Tibial artery (tissue), 4 donors: ENCODE results near the gene ZHX3.

Experiments used
- DNase-seq, 2 donors: peaks; one replicate each; pipeline ENCODE4 v3.0.0-alpha.2; 2019
- H3K27ac ChIP-seq, 2 donors: fragments of 200-600 bp; sonication (generic) in 1 of 2; 1 replicate in 1 of 2; 2 replicates in 1 of 2; pipeline ENCODE4 v1.5.1; 2018 to 2019; ENCODE audit warnings: mild to moderate bottlenecking in 1 of 2
- H3K27me3 ChIP-seq, 2 donors: fragments of 200-600 bp; sonication (generic) in 1 of 2; one replicate each; pipeline versions ENCODE4 v1.5.1 to v1.6.0; 2016 to 2019
- H3K36me3 ChIP-seq, 3 donors: fragments of 200-600 bp; sonication (generic) in 2 of 3; one replicate each; pipeline ENCODE4 v1.5.1; 2016 to 2019; ENCODE audit warnings: mild to moderate bottlenecking in 2 of 3
- H3K4me1 ChIP-seq, 4 donors: fragments of 200-600 bp; sonication (generic) in 2 of 4; 1 replicate in 3 of 4; 2 replicates in 1 of 4; pipeline ENCODE4 v1.5.1; 2016 to 2019
- H3K4me3 ChIP-seq, 2 donors: fragments of 200-600 bp; sonication (generic) in 1 of 2; 1 replicate in 1 of 2; 2 replicates in 1 of 2; pipeline ENCODE4 v1.5.1; 2018 to 2019; ENCODE audit warnings: mild to moderate bottlenecking in 2 of 2
- H3K9me3 ChIP-seq, 3 donors: fragments of 200-600 bp; sonication (generic) in 1 of 3; one replicate each; pipeline ENCODE4 v1.5.1; 2016 to 2019
- CTCF ChIP-seq, 2 experiments: fragments of 200-600 bp in 1 of 2; fragments of 450-650 bp in 1 of 2; IDR thresholded peaks; one replicate each; pipeline ENCODE4 v1.5.1; 2017 to 2019; ENCODE audit warnings: antibody characterized with exemption in 2 of 2, mild to moderate bottlenecking in 1 of 2, moderate library complexity in 1 of 2
- intact Hi-C: fragments of 100-400 bp; cut with DNase I; formaldehyde crosslinking; loops from one replicate; pipeline ENCODE4 v1.15.0; 2023; ENCODE audit warnings: low total_unique reads

ZHX3 gene

GRCh38 chr20:41140226-41141133, 177.1 kb downstream of the ZHX3 start:
- H3K4me1 ChIP-seq = peaks cover 7 to 74% (median 47%) of the 10 kb centered on the region in 4 donors
- intact Hi-C loops = no loop called here
- no peaks in the 10 kb centered on the region for H3K27me3 ChIP-seq
- no peaks in the 10 kb centered on the region for H3K9me3 ChIP-seq
- DNase-seq = peak in 1 of 2 donors; percentile 42
- no peak overlapping the region for H3K4me3 ChIP-seq
- no peak for TF ChIP-seq CTCF (IDR thresholded peaks at IDR 0.05)
- H3K36me3 ChIP-seq = no peaks in the 10 kb centered on the region
- peak overlapping the region; percentile 53 to 82 for H3K27ac ChIP-seq

- no peaks in the 10 kb centered on the region for H3K36me3 ChIP-seq
- H3K27me3 ChIP-seq = no peaks in the 10 kb centered on the region
- H3K9me3 ChIP-seq = no peaks in the 10 kb centered on the region
- intact Hi-C loops = loop anchor here (10.0 kb wide), 1 partner anchor 265 kb away; no protein-coding TSS in a partner anchor
- H3K4me1 ChIP-seq = peaks cover 7 to 66% (median 44%) of the 10 kb centered on the region in 4 donors
- peak overlapping the region; percentile 82 to 97 for H3K27ac ChIP-seq
- H3K4me3 ChIP-seq = peak overlapping the region; percentile 73 to 85
- TF ChIP-seq CTCF (IDR thresholded peaks at IDR 0.05) = no peak
- peak in 1 of 2 donors; percentile 38 for DNase-seq
Observed at GRCh38 chr20:41139227-41140093, 178.1 kb downstream of the ZHX3 start.

GRCh38 chr20:41138475-41139226, 178.9 kb downstream of the ZHX3 start:
- no peaks in the 10 kb centered on the region for H3K27me3 ChIP-seq
- intact Hi-C loops = loop anchor here (10.0 kb wide), 1 partner anchor 266 kb away; no protein-coding TSS in a partner anchor
- H3K4me3 ChIP-seq = peak overlapping the region; percentile 73 to 85
- peak in 1 of 2 donors; percentile 67 for DNase-seq
- no peaks in the 10 kb centered on the region for H3K36me3 ChIP-seq
- peaks cover 7 to 66% (median 44%) of the 10 kb centered on the region in 4 donors for H3K4me1 ChIP-seq
- peak overlapping the region; percentile 82 to 97 for H3K27ac ChIP-seq
- TF ChIP-seq CTCF (IDR thresholded peaks at IDR 0.05) = no peak
- H3K9me3 ChIP-seq = no peaks in the 10 kb centered on the region

DNA sequence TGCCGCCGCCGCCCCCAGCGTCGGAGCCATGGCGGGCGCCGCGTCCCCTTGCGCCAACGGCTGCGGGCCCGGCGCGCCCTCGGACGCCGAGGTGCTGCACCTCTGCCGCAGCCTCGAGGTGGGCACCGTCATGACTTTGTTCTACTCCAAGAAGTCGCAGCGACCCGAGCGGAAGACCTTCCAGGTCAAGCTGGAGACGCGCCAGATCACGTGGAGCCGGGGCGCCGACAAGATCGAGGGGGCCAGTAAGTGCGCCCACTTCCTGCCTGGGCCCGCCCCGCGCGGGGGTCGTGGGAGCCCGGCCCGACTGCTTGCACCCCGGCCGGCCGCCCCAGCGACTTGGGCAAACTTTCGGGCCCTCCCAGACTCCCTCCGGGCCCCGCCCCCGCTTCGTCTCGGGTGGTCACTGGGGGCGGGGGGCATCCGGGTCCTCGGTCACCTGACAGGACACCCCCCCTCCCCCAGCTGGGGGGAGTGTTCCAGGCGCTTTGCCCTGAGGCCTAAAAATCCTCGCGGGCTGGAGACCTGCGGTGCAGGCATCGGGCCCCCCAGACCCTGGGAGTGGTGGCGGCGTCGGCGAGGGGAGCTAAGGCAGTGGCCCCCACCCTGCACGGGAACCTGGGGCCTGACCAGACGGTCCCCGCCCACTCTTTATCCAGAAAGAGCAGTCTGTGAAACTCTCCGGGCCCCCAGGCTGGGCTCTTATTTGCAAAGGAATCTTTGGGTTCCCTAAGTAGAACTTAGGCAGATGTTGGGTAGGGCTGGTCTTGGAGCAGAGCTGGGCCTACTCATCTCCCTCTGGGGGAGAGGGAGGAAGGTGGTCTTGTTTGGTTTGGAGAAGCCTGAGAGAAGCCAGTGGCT, 179.7 kb downstream of the ZHX3 start:
- no peak for TF ChIP-seq CTCF (IDR thresholded peaks at IDR 0.05)
- intact Hi-C loops = loop anchor here (10.0 kb wide), 1 partner anchor 267 kb away; no protein-coding TSS in a partner anchor
- no peaks in the 10 kb centered on the region for H3K36me3 ChIP-seq
- peak; percentile 81 to 90 for DNase-seq
- H3K27ac ChIP-seq = peak overlapping the region; percentile 82 to 97
- no peaks in the 10 kb centered on the region for H3K27me3 ChIP-seq
- peaks cover 7 to 58% (median 41%) of the 10 kb centered on the region in 4 donors for H3K4me1 ChIP-seq
- peak overlapping the region; percentile 73 to 85 for H3K4me3 ChIP-seq
- H3K9me3 ChIP-seq = no peaks in the 10 kb centered on the region
